NCI-H1417 (cell line): Measurements from ENCODE around the gene EML2.
"Not testable (repeated sequence)": the region's sequence is repeated elsewhere in the genome, so short reads cannot be mapped to it uniquely, and the experiment has no call there.

ENCODE experiments used
- DNase-seq, 3 experiments: peaks; one replicate each; lab custom pipeline; 2025; lab: John Stamatoyannopoulos, UW

Gene EML2

DNA sequence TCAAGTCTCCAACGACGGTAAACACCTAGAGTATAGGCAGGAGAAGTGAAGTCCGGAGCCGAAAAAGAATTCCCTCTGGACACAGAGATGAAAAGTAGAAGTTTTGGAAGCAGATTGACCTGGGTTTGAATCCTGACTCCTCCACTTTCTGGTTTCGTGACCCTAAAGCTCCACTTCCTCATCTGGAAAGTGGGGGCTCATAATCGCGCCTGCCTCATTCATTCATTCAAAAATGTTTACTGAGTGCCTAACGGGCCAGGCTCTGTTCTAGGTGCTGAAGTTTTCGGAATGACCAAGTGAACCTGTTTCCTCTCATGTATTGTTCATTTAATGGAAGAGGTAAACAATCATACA, 7.1 kb upstream of the EML2 start:
- no peak for DNase-seq

DNA sequence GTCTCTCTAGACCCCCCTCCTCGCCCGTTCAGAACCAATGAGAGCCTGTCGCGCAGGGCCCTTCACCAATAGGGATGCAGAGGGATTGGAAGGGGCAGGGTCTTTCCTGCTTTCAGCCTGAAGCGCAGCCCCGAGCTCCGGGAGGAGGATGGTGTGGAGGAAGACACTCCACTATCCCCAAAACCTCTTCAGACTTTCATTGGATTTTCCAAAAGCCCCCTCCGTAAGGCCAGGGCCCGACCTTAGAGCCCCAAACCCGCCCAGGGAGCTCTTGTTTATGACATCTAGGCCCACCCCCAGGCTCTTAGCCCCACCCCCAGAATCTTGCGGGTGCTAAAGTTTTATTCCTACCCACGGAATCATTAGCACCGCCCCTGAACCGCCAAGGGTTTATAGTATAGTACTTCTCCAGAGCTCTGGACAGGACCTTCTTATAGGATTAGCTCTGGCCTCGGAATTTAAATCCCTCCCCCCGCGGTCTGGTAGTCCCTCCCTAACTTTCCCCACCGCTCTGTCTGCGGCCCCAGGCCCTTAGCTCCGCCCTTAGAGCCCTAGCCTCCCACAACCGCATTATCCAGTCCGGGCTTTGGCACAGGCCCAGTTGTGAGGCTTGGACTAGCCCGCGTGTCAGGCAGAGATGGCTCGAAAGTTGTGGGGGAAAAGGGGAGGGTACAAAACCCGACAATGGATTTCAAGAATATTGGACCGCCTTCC, 6.6 kb upstream of the EML2 start:
- DNase-seq: peak; percentile 15 to 75 (median 17)

DNA sequence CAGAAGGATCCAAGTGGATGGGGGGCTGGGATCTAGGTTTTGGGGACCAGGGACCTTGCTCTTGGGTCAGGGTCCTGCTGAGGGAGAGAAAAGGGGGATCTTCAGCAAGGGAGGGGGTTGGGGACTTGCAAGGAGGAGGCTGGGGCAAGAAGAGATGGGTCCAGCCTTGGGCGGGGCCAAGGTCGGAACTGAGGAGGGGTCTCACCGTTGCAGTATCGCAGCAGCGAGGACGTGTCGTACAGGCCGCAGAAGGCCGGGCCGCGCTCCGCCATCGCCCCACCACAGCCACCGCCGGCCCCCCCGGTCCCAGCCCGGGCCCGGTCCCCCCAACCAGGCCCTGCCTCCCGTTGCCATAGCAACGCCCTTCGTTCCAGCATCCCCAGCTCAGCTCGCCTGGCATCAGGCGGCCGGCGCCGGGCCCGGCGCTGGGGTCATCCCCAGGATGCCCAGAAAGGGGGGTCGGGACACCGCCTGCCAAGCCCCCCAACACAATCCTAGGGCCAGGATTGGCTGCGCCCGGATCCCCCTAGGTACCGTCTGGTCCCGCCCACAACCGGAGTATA, 6.0 kb upstream of the EML2 start:
- DNase-seq: peak in 1 of 3 experiments; percentile 54

DNA sequence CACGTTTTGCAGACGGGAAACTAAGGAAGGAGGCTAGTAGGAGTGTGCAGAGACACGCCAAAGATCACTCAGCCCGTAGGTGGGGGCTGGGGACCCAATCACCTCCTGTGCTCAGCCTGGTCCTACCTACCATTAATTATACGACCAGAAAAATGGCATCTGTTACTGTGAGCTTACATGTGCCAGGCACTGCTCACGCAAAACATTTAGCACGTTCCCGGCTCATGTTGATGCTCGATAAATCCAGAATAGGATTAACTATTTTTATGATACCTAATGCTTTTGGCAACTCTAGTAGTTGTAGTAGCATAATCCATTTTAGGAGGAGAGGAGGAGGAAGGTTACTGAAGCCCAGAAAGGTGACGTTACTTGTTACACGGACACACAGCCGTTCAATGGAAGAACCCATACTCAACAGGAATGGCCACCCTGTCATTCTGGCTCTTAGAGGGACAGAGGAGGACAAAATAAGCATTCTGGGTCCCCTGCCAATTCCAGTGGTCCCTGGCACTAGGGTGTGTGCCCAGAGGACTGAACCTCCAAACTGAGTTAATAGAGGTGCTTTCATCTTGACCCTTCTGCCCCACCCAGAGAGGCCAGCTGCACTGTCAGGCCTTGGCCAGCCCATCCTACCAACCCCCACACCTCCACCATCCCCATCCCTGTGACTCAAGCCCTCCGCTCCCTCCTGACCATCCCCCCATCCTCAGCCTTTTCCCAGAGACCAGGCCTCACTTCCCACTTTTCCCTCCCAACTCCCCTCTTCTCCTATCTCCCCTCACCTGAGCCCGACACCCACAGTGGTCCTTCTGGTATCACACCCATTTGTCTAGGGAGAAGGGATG, 5.0 kb upstream of the EML2 start:
- no peak for DNase-seq

DNA sequence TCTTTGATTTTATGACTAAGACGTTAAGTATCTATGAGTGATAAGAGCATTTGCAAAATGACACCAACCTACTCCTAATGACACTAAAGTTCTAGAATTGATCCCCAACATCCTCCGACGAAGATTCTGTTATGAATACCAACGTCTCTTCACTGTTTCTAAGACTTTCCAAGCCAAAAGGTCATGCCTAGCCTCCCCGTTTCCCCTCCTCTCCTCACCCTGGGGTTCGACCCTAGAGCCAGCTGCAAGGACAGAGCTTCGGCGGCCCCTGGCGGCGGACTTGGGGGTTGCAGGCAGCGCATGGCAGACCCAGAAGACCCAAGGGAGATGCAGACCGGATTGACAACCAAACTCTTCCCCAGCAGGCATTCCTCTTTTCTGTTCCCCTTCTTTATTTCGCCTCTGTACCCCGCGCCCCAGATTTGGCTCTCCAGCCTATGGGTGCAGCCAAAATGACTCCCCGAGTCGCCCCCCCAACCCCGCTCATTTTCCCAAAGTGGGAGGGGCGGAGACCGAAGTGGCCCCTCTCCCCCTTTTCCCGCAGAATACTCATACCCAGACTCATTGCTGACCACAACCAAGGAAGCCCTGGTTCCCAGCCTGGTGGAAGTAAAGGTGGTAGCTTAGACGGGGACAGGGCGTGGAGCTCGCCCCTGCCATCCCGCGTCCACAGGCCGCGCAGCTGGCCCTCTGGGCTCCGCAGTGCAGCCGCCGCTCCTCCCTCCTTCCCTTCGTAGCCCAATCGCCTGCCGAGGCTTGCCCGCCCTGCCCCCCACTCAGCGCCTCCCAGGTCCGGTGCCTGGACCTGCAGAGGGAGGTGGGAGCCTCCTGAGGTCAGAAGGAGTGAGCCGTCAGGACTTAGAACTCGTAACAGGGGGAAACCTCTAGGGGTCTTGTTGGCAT, 4.1 kb upstream of the EML2 start:
- DNase-seq: peak; percentile 74 to 86 (median 84)

GRCh38 chr19:45641274-45642105, 2.3 kb upstream of the EML2 start:
- DNase-seq: peak; percentile 84 to 91 (median 88)

- no peak for DNase-seq
Observed at GRCh38 chr19:45640849-45641273, 1.7 kb upstream of the EML2 start.

- DNase-seq: no peak
Observed at GRCh38 chr19:45637890-45638667, 1.1 kb downstream of the EML2 start.

GRCh38 chr19:45636902-45637301, 2.3 kb downstream of the EML2 start:
- DNase-seq: no peak

GRCh38 chr19:45636275-45636674, 2.9 kb downstream of the EML2 start:
- no peak for DNase-seq

DNA sequence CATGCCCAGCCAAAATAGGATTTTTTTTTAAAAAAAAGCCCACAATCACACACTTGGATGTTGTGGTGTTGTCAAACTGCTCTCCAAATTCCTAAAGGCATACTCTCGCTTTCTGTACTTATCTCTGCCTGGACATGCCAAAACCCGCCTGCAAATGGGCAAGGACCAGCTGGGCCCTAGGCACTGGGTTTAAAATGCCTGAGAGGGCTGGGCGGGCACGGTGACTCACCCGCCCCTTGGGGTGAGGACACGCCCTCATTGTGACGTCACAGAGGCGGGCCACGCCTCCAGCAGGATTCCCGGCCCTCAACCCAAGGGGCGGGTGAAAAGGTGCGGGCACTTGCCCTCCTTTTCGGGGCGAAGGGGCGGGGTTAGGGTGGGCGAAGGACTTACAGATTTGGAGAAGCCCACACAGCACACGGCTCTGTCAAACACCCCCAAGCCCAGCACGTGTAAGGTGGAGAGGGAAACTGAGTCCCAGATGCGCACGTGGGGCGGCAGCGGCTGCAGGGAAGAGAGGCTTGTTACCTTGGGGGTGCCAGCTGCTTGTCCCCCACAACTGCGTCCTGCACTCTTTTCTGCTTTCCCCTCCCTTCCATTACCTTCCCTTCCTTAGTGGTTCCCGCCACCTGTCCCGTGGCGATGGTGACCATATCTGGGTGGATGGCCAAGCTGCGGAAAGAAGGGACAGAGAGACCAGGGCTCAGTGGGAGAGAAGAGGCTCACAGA, 6.6 kb downstream of the EML2 start:
- DNase-seq: peak; percentile 22 to 86 (median 43)

- DNase-seq: no peak
Observed at GRCh38 chr19:45630463-45630862, 8.7 kb downstream of the EML2 start.

GRCh38 chr19:45629704-45630103, 9.5 kb downstream of the EML2 start:
- DNase-seq: no peak

GRCh38 chr19:45628219-45628618, 11.0 kb downstream of the EML2 start:
- DNase-seq: not testable (repeated sequence)

DNA sequence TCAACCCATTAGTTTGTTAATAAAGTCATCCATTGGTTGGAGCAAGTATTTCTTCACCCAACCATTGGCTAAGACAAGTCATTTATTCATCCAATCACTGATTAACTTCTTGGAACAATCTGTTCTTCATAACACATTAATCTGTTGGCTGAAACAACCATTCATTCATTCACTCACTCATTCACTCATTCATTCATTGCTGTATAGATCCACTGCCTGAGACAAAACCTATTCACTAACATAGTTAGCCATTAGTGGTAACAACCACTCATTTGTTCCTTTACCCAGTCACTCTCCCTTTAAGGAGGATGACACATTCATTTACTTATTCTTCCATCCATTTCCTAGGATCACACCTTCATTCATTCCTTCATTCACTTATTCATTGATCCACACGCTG, 15.2 kb downstream of the EML2 start:
- DNase-seq: no peak

DNA sequence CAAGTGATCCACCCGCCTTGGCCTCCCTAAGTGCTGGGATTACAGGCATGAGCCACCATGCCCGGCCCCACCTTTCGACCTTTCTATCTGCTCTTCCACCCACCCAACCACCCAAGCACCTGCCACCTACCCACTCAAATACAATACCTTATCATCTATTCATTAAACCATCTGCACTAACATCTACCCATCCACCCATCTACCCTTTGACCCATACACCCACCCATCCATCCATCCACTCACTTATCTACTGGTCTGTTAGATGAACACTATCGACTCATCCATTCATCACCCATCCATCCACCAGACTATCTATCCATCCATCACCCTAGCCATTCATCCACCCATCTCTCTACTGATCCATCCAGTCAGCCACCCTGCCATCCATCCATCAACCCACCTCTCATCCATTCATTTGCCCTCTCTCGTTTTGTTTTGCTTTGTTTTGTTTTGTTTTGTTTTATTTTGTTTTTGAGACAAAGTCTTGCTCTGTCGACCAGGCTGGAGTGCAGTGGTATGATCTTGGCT, 17.2 kb downstream of the EML2 start:
- no peak for DNase-seq

DNA sequence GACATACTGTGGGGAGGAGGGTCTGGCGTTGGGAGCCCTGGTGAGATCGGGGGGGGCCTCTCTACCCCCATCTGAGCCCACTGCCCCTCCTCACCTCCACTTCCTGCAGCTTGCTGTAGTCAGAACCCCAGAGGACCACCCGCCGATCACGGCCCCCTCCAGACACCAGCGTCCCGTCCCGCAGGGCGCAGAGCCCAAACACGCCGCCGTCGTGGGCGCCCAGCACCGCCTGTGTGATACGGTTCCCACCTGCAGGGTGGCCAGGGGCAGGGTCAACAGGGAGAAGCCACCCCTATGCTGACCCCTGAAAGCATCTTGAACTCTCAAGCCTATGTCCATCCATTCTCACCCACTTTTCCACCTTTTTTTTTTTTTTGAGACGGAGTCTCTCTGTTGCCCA, 17.8 kb downstream of the EML2 start:
- no peak for DNase-seq

DNA sequence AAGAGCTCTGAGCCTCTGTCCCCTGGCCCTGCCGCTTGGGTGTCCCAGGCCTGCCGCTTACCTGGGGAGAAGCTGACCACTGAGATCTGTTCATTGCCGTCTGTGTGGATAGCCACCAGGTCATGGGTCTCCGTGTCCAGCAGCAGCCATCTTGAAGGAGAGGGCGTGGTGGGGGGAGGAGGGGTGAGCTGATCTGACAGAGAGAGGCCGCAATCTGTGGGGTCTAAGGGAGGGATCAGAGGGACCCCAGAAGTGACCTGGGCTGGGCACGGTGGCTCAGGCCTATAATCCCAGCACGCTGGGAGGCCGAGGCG, 22.5 kb downstream of the EML2 start:
- no peak for DNase-seq
